Measurements from ENCODE around the gene CYTH2.
A peak's percentile ranks its signal among the peaks of the same experiment; 100 is the strongest.

- no peak for TF ChIP-seq CTCF (IDR thresholded peaks at IDR 0.05)
- peak in 1 of 2 donors; percentile 63 for TF ChIP-seq POLR2A (IDR thresholded peaks at IDR 0.05)
Measured at GRCh38 chr19:48492925-48493717, 24.0 kb downstream of the CYTH2 start.
